ENCODE measurements around the gene FOXE3.
"Not testable (repeated sequence)": the region's sequence is repeated elsewhere in the genome, so short reads cannot be mapped to it uniquely, and the experiment has no call there.

The FOXE3 gene

GRCh38 chr1:47452426-47452825, 36.3 kb downstream of the FOXE3 start:
- no peak for DNase-seq
- H4K8ac ChIP-seq (ENCODE audit: low read depth, low read length) = no peak overlapping the region
- no peak overlapping the region for H2AFZ ChIP-seq (ENCODE audit: insufficient read depth, low read length, poor library complexity)
- no peaks in the 10 kb centered on the region for H3K79me2 ChIP-seq (ENCODE audit: control insufficient read depth, insufficient read depth, low read length, poor library complexity)
- no peak overlapping the region for H3K4ac ChIP-seq (ENCODE audit: low read depth, low read length)
- H3K14ac ChIP-seq (ENCODE audit: low read length) = no peak overlapping the region
- H4K12ac ChIP-seq (ENCODE audit: low read depth, low read length) = no peak overlapping the region
- WGBS (ENCODE audit: extremely low coverage, insufficient coverage, insufficient read length) = no CpG with 5 or more reads among the region's 1 CpG
- no peak overlapping the region for H2BK120ac ChIP-seq (ENCODE audit: insufficient read depth, low read length, poor library complexity)
- peaks cover 36% of the 10 kb centered on the region for H3K27me3 ChIP-seq (ENCODE audit: insufficient read depth, low read length)
- no peaks in the 10 kb centered on the region for H3K36me3 ChIP-seq (ENCODE audit: control insufficient read depth in 1 of 2, insufficient read depth in 2 of 2, low read length in 2 of 2)
- no peak overlapping the region for H2AK5ac ChIP-seq (ENCODE audit: low read length)
- H2BK5ac ChIP-seq (ENCODE audit: low read depth, low read length, poor library complexity) = no peak overlapping the region
- H3K4me3 ChIP-seq (ENCODE audit: low read depth, low read length) = no peak overlapping the region
- no peak overlapping the region for H3K27ac ChIP-seq (ENCODE audit: low read depth, low read length)
- no peak overlapping the region for H3K9ac ChIP-seq (ENCODE audit: low read length)
- H2BK12ac ChIP-seq (ENCODE audit: low read length) = no peak overlapping the region
- H3K79me1 ChIP-seq (ENCODE audit: low read length) = no peaks in the 10 kb centered on the region
- no peak overlapping the region for H4K91ac ChIP-seq (ENCODE audit: low read depth, low read length)
- peaks cover 3% of the 10 kb centered on the region for H3K9me3 ChIP-seq (ENCODE audit: insufficient read depth, low read depth, low read length)
- no peaks in the 10 kb centered on the region for H3K4me1 ChIP-seq (ENCODE audit: control insufficient read depth in 1 of 2, insufficient read depth in 2 of 2, low read length in 2 of 2)
- H3K23ac ChIP-seq (ENCODE audit: low read length) = no peak overlapping the region
- no peak overlapping the region for H3K4me2 ChIP-seq (ENCODE audit: low read length)
- no peak overlapping the region for H3K18ac ChIP-seq (ENCODE audit: low read length)

GRCh38 chr1:47453910-47454309, 37.8 kb downstream of the FOXE3 start:
- not testable (repeated sequence) for H3K4me2 ChIP-seq (ENCODE audit: low read length); H3K9ac ChIP-seq (ENCODE audit: low read length); H3K79me2 ChIP-seq (ENCODE audit: control insufficient read depth, insufficient read depth, low read length, poor library complexity); H3K4me3 ChIP-seq (ENCODE audit: low read depth, low read length); H3K36me3 ChIP-seq (ENCODE audit: control insufficient read depth in 1 of 2, insufficient read depth in 2 of 2, low read length in 2 of 2); H2BK5ac ChIP-seq (ENCODE audit: low read depth, low read length, poor library complexity); DNase-seq; H3K14ac ChIP-seq (ENCODE audit: low read length); H3K9me3 ChIP-seq (ENCODE audit: insufficient read depth, low read depth, low read length); H3K79me1 ChIP-seq (ENCODE audit: low read length); H3K27ac ChIP-seq (ENCODE audit: low read depth, low read length); H4K12ac ChIP-seq (ENCODE audit: low read depth, low read length); H4K91ac ChIP-seq (ENCODE audit: low read depth, low read length); H2BK120ac ChIP-seq (ENCODE audit: insufficient read depth, low read length, poor library complexity); H3K18ac ChIP-seq (ENCODE audit: low read length); H3K23ac ChIP-seq (ENCODE audit: low read length); H2AFZ ChIP-seq (ENCODE audit: insufficient read depth, low read length, poor library complexity); H4K8ac ChIP-seq (ENCODE audit: low read depth, low read length); H3K4ac ChIP-seq (ENCODE audit: low read depth, low read length); H2BK12ac ChIP-seq (ENCODE audit: low read length); H2AK5ac ChIP-seq (ENCODE audit: low read length); H3K4me1 ChIP-seq (ENCODE audit: control insufficient read depth in 1 of 2, insufficient read depth in 2 of 2, low read length in 2 of 2)
- no CpG with 5 or more reads among the region's 2 CpGs for WGBS (ENCODE audit: extremely low coverage, insufficient coverage, insufficient read length)
- H3K27me3 ChIP-seq (ENCODE audit: insufficient read depth, low read length) = peaks cover 26% of the 10 kb centered on the region

- no peak overlapping the region for H2AFZ ChIP-seq (ENCODE audit: insufficient read depth, low read length, poor library complexity)
- H4K8ac ChIP-seq (ENCODE audit: low read depth, low read length) = no peak overlapping the region
- no peak overlapping the region for H4K12ac ChIP-seq (ENCODE audit: low read depth, low read length)
- no peak overlapping the region for H3K4me3 ChIP-seq (ENCODE audit: low read depth, low read length)
- H3K79me2 ChIP-seq (ENCODE audit: control insufficient read depth, insufficient read depth, low read length, poor library complexity) = no peaks in the 10 kb centered on the region
- no peak overlapping the region for H2BK12ac ChIP-seq (ENCODE audit: low read length)
- H3K4me1 ChIP-seq (ENCODE audit: control insufficient read depth in 1 of 2, insufficient read depth in 2 of 2, low read length in 2 of 2) = no peaks in the 10 kb centered on the region
- H3K27ac ChIP-seq (ENCODE audit: low read depth, low read length) = no peak overlapping the region
- H4K91ac ChIP-seq (ENCODE audit: low read depth, low read length) = no peak overlapping the region
- no CpG with 5 or more reads among the region's 4 CpGs for WGBS (ENCODE audit: extremely low coverage, insufficient coverage, insufficient read length)
- no peak overlapping the region for H3K18ac ChIP-seq (ENCODE audit: low read length)
- no peak overlapping the region for H3K4me2 ChIP-seq (ENCODE audit: low read length)
- H3K9ac ChIP-seq (ENCODE audit: low read length) = no peak overlapping the region
- peaks cover 3% of the 10 kb centered on the region for H3K27me3 ChIP-seq (ENCODE audit: insufficient read depth, low read length)
- H2BK5ac ChIP-seq (ENCODE audit: low read depth, low read length, poor library complexity) = no peak overlapping the region
- DNase-seq = no peak
- no peak overlapping the region for H3K4ac ChIP-seq (ENCODE audit: low read depth, low read length)
- no peaks in the 10 kb centered on the region for H3K79me1 ChIP-seq (ENCODE audit: low read length)
- no peaks in the 10 kb centered on the region for H3K9me3 ChIP-seq (ENCODE audit: insufficient read depth, low read depth, low read length)
- no peak overlapping the region for H3K23ac ChIP-seq (ENCODE audit: low read length)
- no peak overlapping the region for H3K14ac ChIP-seq (ENCODE audit: low read length)
- H2AK5ac ChIP-seq (ENCODE audit: low read length) = no peak overlapping the region
- H2BK120ac ChIP-seq (ENCODE audit: insufficient read depth, low read length, poor library complexity) = no peak overlapping the region
- H3K36me3 ChIP-seq (ENCODE audit: control insufficient read depth in 1 of 2, insufficient read depth in 2 of 2, low read length in 2 of 2) = no peaks in the 10 kb centered on the region
Measured at GRCh38 chr1:47456250-47456649, 40.2 kb downstream of the FOXE3 start.

GRCh38 chr1:47457547-47457946, 41.5 kb downstream of the FOXE3 start:
- H2BK5ac ChIP-seq (ENCODE audit: low read depth, low read length, poor library complexity); H3K36me3 ChIP-seq (ENCODE audit: control insufficient read depth in 1 of 2, insufficient read depth in 2 of 2, low read length in 2 of 2); H2BK12ac ChIP-seq (ENCODE audit: low read length); H3K23ac ChIP-seq (ENCODE audit: low read length); H4K91ac ChIP-seq (ENCODE audit: low read depth, low read length); H3K9me3 ChIP-seq (ENCODE audit: insufficient read depth, low read depth, low read length); H3K14ac ChIP-seq (ENCODE audit: low read length); H3K79me2 ChIP-seq (ENCODE audit: control insufficient read depth, insufficient read depth, low read length, poor library complexity); H3K27me3 ChIP-seq (ENCODE audit: insufficient read depth, low read length); DNase-seq; H3K4me2 ChIP-seq (ENCODE audit: low read length); H4K12ac ChIP-seq (ENCODE audit: low read depth, low read length); H3K79me1 ChIP-seq (ENCODE audit: low read length); H3K4me3 ChIP-seq (ENCODE audit: low read depth, low read length); H2AFZ ChIP-seq (ENCODE audit: insufficient read depth, low read length, poor library complexity); H2BK120ac ChIP-seq (ENCODE audit: insufficient read depth, low read length, poor library complexity); H3K18ac ChIP-seq (ENCODE audit: low read length); H3K4me1 ChIP-seq (ENCODE audit: control insufficient read depth in 1 of 2, insufficient read depth in 2 of 2, low read length in 2 of 2); H2AK5ac ChIP-seq (ENCODE audit: low read length); H3K27ac ChIP-seq (ENCODE audit: low read depth, low read length); H3K4ac ChIP-seq (ENCODE audit: low read depth, low read length); H3K9ac ChIP-seq (ENCODE audit: low read length); H4K8ac ChIP-seq (ENCODE audit: low read depth, low read length): not testable (repeated sequence)
- no CpG with 5 or more reads among the region's 16 CpGs for WGBS (ENCODE audit: extremely low coverage, insufficient coverage, insufficient read length)

Data from trophoblast cell (in vitro differentiated cells and primary cell).